Neural crest cell (in vitro differentiated cells): ENCODE results near the gene NCK2. TPM values are rescaled to one million over a fixed set of nuclear protein-coding genes. Genes with fewer than 3 reads are reported as not detected.
A peak's percentile ranks its signal among the peaks of the same experiment; 100 is the strongest.

Experiments used
- DNase-seq: peaks from one replicate; pipeline ENCODE4 v3.0.0; 2021; ENCODE audit warnings: low read depth, mixed read lengths, low spot score
- H3K27ac Mint-ChIP-seq: one replicate; pipeline ENCODE4 v1.8.0; 2021; ENCODE audit warnings: mild to moderate bottlenecking, mixed read lengths; ENCODE audit not compliant: unreplicated experiment
- H3K27me3 Mint-ChIP-seq: 2 replicates; pipeline ENCODE4 v1.8.0; 2021; ENCODE audit warnings: low read depth, mild to moderate bottlenecking, mixed read lengths
- H3K36me3 Mint-ChIP-seq: 2 replicates; pipeline ENCODE4 v1.8.0; 2021; ENCODE audit warnings: low read depth, mild to moderate bottlenecking, mixed read lengths
- H3K4me1 Mint-ChIP-seq: 2 replicates; pipeline ENCODE4 v1.8.0; 2021; ENCODE audit warnings: mixed read lengths
- H3K4me3 Mint-ChIP-seq: one replicate; pipeline ENCODE4 v1.8.0; 2021; ENCODE audit warnings: mild to moderate bottlenecking, mixed read lengths
- H3K9me3 Mint-ChIP-seq: 2 replicates; pipeline ENCODE4 v1.8.0; 2021; ENCODE audit warnings: mixed read lengths
- CTCF ChIP-seq: fragments of 200-600 bp; sonication (generic); conservative IDR thresholded peaks from 2 replicates; pipeline ENCODE4 v1.5.0; 2021; ENCODE audit warnings: antibody characterized with exemption, mild to moderate bottlenecking
- total RNA-seq: library from RNA; stranded (reverse); gene quantifications from 2 replicates; pipeline ENCODE4 v1.2.1, GENCODE V29; 2021

NCK2 gene
- total RNA-seq, 1 donor from 2014 or later: 71.9 TPM

GRCh38 chr2:105785095-105785847 is 40.6 kb downstream of the NCK2 start:
- Mint-ChIP-seq H3K27me3 (no peaks in the 10 kb centered on the region), H3K9me3 (no peaks in the 10 kb centered on the region), H3K4me3 (no peak overlapping the region), H3K27ac (no peak overlapping the region), H3K36me3 (peaks cover 2% of the 10 kb centered on the region), H3K4me1 (peaks cover 52% of the 10 kb centered on the region)
- no peak for TF ChIP-seq CTCF
- DNase-seq: no peak

- Mint-ChIP-seq H3K36me3 (peaks cover 3% of the 10 kb centered on the region), H3K27ac (peak overlapping the region; percentile 86), H3K9me3 (no peaks in the 10 kb centered on the region), H3K4me1 (peaks cover 52% of the 10 kb centered on the region), H3K4me3 (no peak overlapping the region), H3K27me3 (no peaks in the 10 kb centered on the region)
- TF ChIP-seq CTCF: no peak
- no peak for DNase-seq
Measured at GRCh38 chr2:105786231-105787230, 41.8 kb downstream of the NCK2 start.

- Mint-ChIP-seq H3K36me3 (peaks cover 5% of the 10 kb centered on the region), H3K4me3 (no peak overlapping the region), H3K4me1 (peaks cover 45% of the 10 kb centered on the region), H3K27me3 (no peaks in the 10 kb centered on the region), H3K27ac (peak overlapping the region; percentile 86), H3K9me3 (no peaks in the 10 kb centered on the region)
- TF ChIP-seq CTCF: no peak
- no peak for DNase-seq
Measured at GRCh38 chr2:105787376-105788318, 42.9 kb downstream of the NCK2 start.

- no peak for TF ChIP-seq CTCF
- peaks cover 3% of the 10 kb centered on the region for H3K36me3 Mint-ChIP-seq
- peaks cover 4% of the 10 kb centered on the region for H3K9me3 Mint-ChIP-seq
- H3K27ac Mint-ChIP-seq: no peak overlapping the region
- no peaks in the 10 kb centered on the region for H3K27me3 Mint-ChIP-seq
- H3K4me3 Mint-ChIP-seq: no peak overlapping the region
- H3K4me1 Mint-ChIP-seq: peaks cover 49% of the 10 kb centered on the region
- no peak for DNase-seq
Measured at GRCh38 chr2:105788670-105789290, 44.1 kb downstream of the NCK2 start.
